HFFc6 (cell line): Measurements from ENCODE around the gene ROPN1L. TPM values are rescaled to one million over a fixed set of nuclear protein-coding genes. Genes with fewer than 3 reads are reported as not detected.
A peak's percentile ranks its signal among the peaks of the same experiment; 100 is the strongest.

Experiments
- DNase-seq: peaks from one replicate; pipeline ENCODE4 v3.0.0-alpha.2; 2018
- H3K27ac Mint-ChIP-seq: 2 replicates; pipeline ENCODE4 v1.8.0; 2020; ENCODE audit warnings: mild to moderate bottlenecking, mixed read lengths
- H3K27me3 Mint-ChIP-seq: 2 replicates; pipeline ENCODE4 v1.8.0; 2021; ENCODE audit warnings: mild to moderate bottlenecking, moderate library complexity, mixed read lengths; ENCODE audit not compliant: insufficient read depth
- H3K36me3 Mint-ChIP-seq: 2 replicates; pipeline ENCODE4 v1.8.0; 2021; ENCODE audit warnings: low read depth, mixed read lengths
- H3K4me1 Mint-ChIP-seq: 2 replicates; pipeline ENCODE4 v1.8.0; 2020; ENCODE audit warnings: low read depth, mixed read lengths
- H3K4me3 Mint-ChIP-seq: 2 replicates; pipeline ENCODE4 v1.8.0; 2020; ENCODE audit warnings: mild to moderate bottlenecking, moderate library complexity, mixed read lengths
- H3K9me3 Mint-ChIP-seq: 2 replicates; pipeline ENCODE4 v1.8.0; 2020; ENCODE audit warnings: mild to moderate bottlenecking, mixed read lengths
- CTCF ChIP-seq: fragments of 200-600 bp; sonication (generic); IDR thresholded peaks from 2 replicates; pipeline ENCODE4 v1.5.0; 2021; ENCODE audit warnings: antibody characterized with exemption, mild to moderate bottlenecking
- total RNA-seq, 6 experiments: library from RNA; stranded (reverse); fragmentation: NEBNext Ultra II Directional; extraction: Animal tissue kit (Norgen Biotek cat#: 25700); gene quantifications; 2 replicates in 1 of 6; 3 replicates in 5 of 6; pipeline ENCODE4 v1.2.3, GENCODE V29; 2021

Gene ROPN1L
- total RNA-seq, 6 experiments from 2014 or later = 0.38 to 0.68 (median 0.47) TPM

- Mint-ChIP-seq H3K27me3 (peaks cover 10% of the 10 kb centered on the region), H3K4me3 (0 out of 2 replicates have a peak overlapping the region, but pooled peaks have one; percentile 33), H3K36me3 (no peaks in the 10 kb centered on the region), H3K27ac (no peak overlapping the region; the same call in 1 of the 2 replicates), H3K4me1 (peaks cover 48% of the 10 kb centered on the region), H3K9me3 (no peaks in the 10 kb centered on the region)
- no peak for TF ChIP-seq CTCF
- DNase-seq = no peak
These were observed 24.9 kb downstream of the ROPN1L start for GRCh38 chr5:10466446-10467073.

DNA sequence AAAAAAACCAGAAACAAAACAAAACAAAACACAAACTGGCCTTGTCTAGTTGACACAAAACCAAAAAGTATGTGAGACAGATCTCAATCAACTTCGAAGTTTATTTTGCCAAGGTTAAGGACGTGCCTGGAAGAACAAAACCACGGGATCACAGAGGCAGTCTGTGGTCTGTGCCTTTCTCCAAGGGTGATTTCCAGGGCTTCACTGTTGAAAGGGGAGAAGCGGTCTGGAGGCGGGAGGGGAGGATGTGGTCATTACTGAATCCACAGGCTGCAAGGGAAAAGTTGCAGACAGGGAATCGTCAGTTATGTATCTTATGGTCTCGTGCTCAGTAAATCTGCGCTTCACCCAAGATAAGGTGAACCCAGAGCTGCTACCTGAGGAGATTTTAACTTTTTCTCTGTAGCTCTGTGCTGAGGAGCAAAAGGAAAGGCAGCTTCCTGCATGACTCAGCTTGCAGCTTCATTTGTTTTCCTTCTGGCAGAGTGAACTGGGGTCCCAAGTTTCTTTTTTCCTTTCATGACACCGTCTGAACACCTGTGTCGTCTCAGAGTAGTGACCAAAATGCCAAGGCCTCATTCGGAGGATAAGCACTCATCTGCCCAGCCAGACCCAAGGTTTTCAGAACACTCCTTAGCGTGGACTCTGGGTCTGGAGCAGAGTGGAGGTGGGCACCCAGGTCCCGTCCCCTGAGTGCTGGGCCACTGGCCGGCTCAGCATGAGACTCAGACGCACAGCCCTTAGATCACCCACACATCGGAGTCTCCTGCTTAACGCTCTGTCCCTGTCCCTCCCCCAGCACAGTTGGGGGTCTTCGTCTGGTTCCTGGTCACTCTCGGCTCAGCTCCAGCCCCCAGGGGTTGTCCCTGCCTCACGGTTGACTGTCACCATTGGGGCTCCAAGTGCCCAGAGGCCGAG lies 25.9 kb downstream of the ROPN1L start:
- peak overlapping the region; percentile 78 for H3K27ac Mint-ChIP-seq
- peaks cover 56% of the 10 kb centered on the region for H3K4me1 Mint-ChIP-seq
- peaks cover 10% of the 10 kb centered on the region for H3K27me3 Mint-ChIP-seq
- peak overlapping the region; percentile 50 for H3K4me3 Mint-ChIP-seq
- no peaks in the 10 kb centered on the region for H3K9me3 Mint-ChIP-seq
- H3K36me3 Mint-ChIP-seq = no peaks in the 10 kb centered on the region
- peak; percentile 21 for DNase-seq
- no peak for TF ChIP-seq CTCF

- Mint-ChIP-seq H3K36me3 (no peaks in the 10 kb centered on the region), H3K27me3 (peaks cover 10% of the 10 kb centered on the region), H3K4me3 (peak overlapping the region; percentile 50; the same call in 1 of the 2 replicates), H3K9me3 (no peaks in the 10 kb centered on the region), H3K4me1 (peaks cover 57% of the 10 kb centered on the region), H3K27ac (peak overlapping the region; percentile 78)
- DNase-seq = no peak
- no peak for TF ChIP-seq CTCF
These were observed 26.6 kb downstream of the ROPN1L start for GRCh38 chr5:10468256-10468655.

- DNase-seq = peak; percentile 96
- Mint-ChIP-seq H3K27ac (peak overlapping the region; percentile 93), H3K9me3 (no peaks in the 10 kb centered on the region), H3K4me3 (peak overlapping the region; percentile 75), H3K36me3 (no peaks in the 10 kb centered on the region), H3K27me3 (peaks cover 5% of the 10 kb centered on the region), H3K4me1 (peaks cover 62% of the 10 kb centered on the region)
- TF ChIP-seq CTCF = no peak
These were observed 27.8 kb downstream of the ROPN1L start for GRCh38 chr5:10469253-10470050.

GRCh38 chr5:10470669-10471068 lies 29.0 kb downstream of the ROPN1L start:
- TF ChIP-seq CTCF = no peak
- DNase-seq = no peak
- Mint-ChIP-seq H3K4me1 (peaks cover 73% of the 10 kb centered on the region), H3K27me3 (peaks cover 5% of the 10 kb centered on the region), H3K27ac (peak overlapping the region; percentile 93), H3K36me3 (peaks cover 6% of the 10 kb centered on the region; the same call in 1 of the 2 replicates), H3K4me3 (no peak overlapping the region), H3K9me3 (peaks cover 5% of the 10 kb centered on the region; the same call in 1 of the 2 replicates)
